ENCODE measurements around the gene SSX2. TPM values are rescaled to one million over a fixed set of nuclear protein-coding genes. Genes with fewer than 3 reads are reported as not detected.

Gene SSX2, protein sequence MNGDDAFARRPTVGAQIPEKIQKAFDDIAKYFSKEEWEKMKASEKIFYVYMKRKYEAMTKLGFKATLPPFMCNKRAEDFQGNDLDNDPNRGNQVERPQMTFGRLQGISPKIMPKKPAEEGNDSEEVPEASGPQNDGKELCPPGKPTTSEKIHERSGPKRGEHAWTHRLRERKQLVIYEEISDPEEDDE
- not detected for total RNA-seq

GRCh38 chrX:52707078-52707477, at the start of gene SSX2:
Gene SSX2, minus strand, starts transcription at chrX:52707178. Its CDS starts 1,429 bp downstream, at chrX:52705749.

GRCh38 chrX:52750952-52751351, 44.0 kb upstream of the SSX2 start, which contains the start of gene SSX2B:
Gene SSX2B, plus strand, starts transcription at chrX:52751252. Its CDS starts 1,429 bp downstream, at chrX:52752681.

DNA sequence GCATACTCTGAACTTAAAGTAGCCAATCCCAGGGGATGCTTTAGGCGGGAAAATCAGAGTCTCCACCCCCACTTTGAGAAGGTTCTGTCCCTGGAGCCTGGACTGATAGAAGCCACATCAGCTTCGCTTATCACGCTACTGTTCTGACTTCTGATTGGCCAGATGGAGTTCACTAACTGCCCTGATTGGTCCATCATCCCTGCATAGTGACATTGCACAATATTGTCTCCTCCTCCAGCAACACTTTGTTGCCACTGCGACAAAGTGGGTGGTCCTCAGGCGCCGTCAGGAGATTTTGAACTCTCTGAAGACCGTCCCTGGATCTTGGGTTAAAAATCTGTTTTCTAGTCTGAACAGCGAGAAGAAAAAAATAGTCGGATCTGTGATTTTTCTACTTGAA, 52.2 kb downstream of the SSX2 start, which contains the start of gene SSX7:
SSX7 (minus strand) TSS at position 101 of the 400 bp plus-strand sequence. CDS start 1,428 bp downstream, outside the sequence.

Small RNA genes lying within 50 kb of the gene (small RNA-seq; reads per million reads assigned to genes)
- gene AC244505.3: 0 reads per million in 2 donors
- 0 reads per million in 2 donors for gene AC244505.5
- 0 reads per million in 2 donors for gene AL450023.3
- gene RNA5SP504: 0 reads per million in 2 donors

Other genes with a start within 250 kb of the SSX2 start
- not detected for gene XAGE1A, start 211.4 kb downstream of the SSX2 start, total RNA-seq
- gene XAGE1B, start 190.1 kb downstream of the SSX2 start, total RNA-seq: not detected
- not detected for gene SSX7, start 52.3 kb downstream of the SSX2 start, total RNA-seq
- not detected for gene SSX2B, start 44.1 kb upstream of the SSX2 start, total RNA-seq
- gene SPANXN5, start 90.2 kb upstream of the SSX2 start, total RNA-seq: not detected
- not detected for gene XAGE5, start 104.1 kb upstream of the SSX2 start, total RNA-seq
- gene XAGE3, start 160.9 kb upstream of the SSX2 start, total RNA-seq: not detected
- gene FAM156B, start 190.2 kb upstream of the SSX2 start, total RNA-seq: 1 to 10 TPM; 3.4 to 7.7 TPM

Data from melanocyte of skin (primary cell).